Neural cell (in vitro differentiated cells): Measurements from ENCODE around the gene IFT20. TPM values are rescaled to one million over a fixed set of nuclear protein-coding genes. Genes with fewer than 3 reads are reported as not detected.

ENCODE experiments used
- H2AFZ ChIP-seq: fragments of 200-600, 300-800 bp; sonication (generic), shearing (Covaris generic); 2 replicates; pipeline ENCODE4 v1.6.0; 2014; ENCODE audit warnings: low read depth, mild to moderate bottlenecking, antibody characterized with exemption, low read length, moderate library complexity
- H3F3A ChIP-seq: fragments of 200-600 bp; shearing (Covaris generic); 2 replicates; pipeline ENCODE4 v1.6.1; 2016; ENCODE audit warnings: mild to moderate bottlenecking, moderate library complexity, mixed read lengths, antibody characterized with exemption, low read length; ENCODE audit not compliant: insufficient read depth, poor library complexity, severe bottlenecking
- H3K27ac ChIP-seq: fragments of 200-600, 300-800 bp; sonication (generic), shearing (Covaris generic); 2 replicates; pipeline ENCODE4 v1.5.1; 2014; ENCODE audit warnings: mild to moderate bottlenecking, low read length, moderate library complexity
- H3K27me3 ChIP-seq: fragments of 300-800, 200-600 bp; sonication (generic), shearing (Covaris generic); 2 replicates; pipeline ENCODE4 v1.6.0; 2014; ENCODE audit warnings: mild to moderate bottlenecking, low read depth, low read length, moderate library complexity; ENCODE audit not compliant: insufficient read depth
- H3K36me3 ChIP-seq: fragments of 300-800, 200-600 bp; sonication (generic), shearing (Covaris generic); 2 replicates; pipeline ENCODE4 v1.5.1; 2014; ENCODE audit warnings: mild to moderate bottlenecking, antibody characterized with exemption, low read length, moderate library complexity; ENCODE audit not compliant: insufficient read depth
- H3K4me2 ChIP-seq: fragments of 300-800, 200-600 bp; sonication (generic), shearing (Covaris generic); 2 replicates; pipeline ENCODE4 v1.6.0; 2014; ENCODE audit warnings: mild to moderate bottlenecking, low read length
- H3K4me3 ChIP-seq: fragments of 300-800, 200-600 bp; sonication (generic), shearing (Covaris generic); 2 replicates; pipeline ENCODE4 v1.5.1; 2014; ENCODE audit warnings: mild to moderate bottlenecking, low read length, moderate library complexity
- H3K79me2 ChIP-seq: fragments of 200-600 bp; shearing (Covaris generic); replicated peaks from 2 replicates; pipeline ENCODE4 v1.6.0; 2014; ENCODE audit warnings: mild to moderate bottlenecking, low read length, moderate library complexity; ENCODE audit not compliant: insufficient read depth
- H3K9ac ChIP-seq: fragments of 300-800, 200-600 bp; sonication (generic), shearing (Covaris generic); 2 replicates; pipeline ENCODE4 v1.6.1; 2016; ENCODE audit warnings: mild to moderate bottlenecking, low read length, mixed read lengths
- H3K9me2 ChIP-seq: fragments of 200-600 bp; shearing (Covaris generic); 2 replicates; pipeline ENCODE4 v1.6.1; 2016; ENCODE audit warnings: mild to moderate bottlenecking, low read length, mixed read lengths; ENCODE audit not compliant: insufficient read depth
- H3K9me3 ChIP-seq: fragments of 200-600, 300-800 bp; sonication (generic), shearing (Covaris generic); 2 replicates; pipeline ENCODE4 v1.6.1; 2016; ENCODE audit warnings: mild to moderate bottlenecking, mixed run types, low read length, moderate library complexity, mixed read lengths
- H4K20me1 ChIP-seq: fragments of 200-600 bp; shearing (Covaris generic); 2 replicates; pipeline ENCODE4 v1.6.1; 2016; ENCODE audit warnings: mild to moderate bottlenecking, mixed run types; ENCODE audit not compliant: insufficient read depth
- EP300 ChIP-seq: fragments of 450-650 bp; conservative IDR thresholded peaks from 2 replicates; pipeline ENCODE4 v1.6.1; 2014; ENCODE audit warnings: antibody characterized with exemption, mild to moderate bottlenecking, moderate library complexity; ENCODE audit not compliant: poor library complexity, severe bottlenecking
- EZH2 ChIP-seq: fragments of 200-600, 300-800 bp; shearing (Covaris generic), sonication (generic); IDR thresholded peaks from 2 replicates; pipeline ENCODE4 v1.6.1; 2014; ENCODE audit warnings: antibody characterized with exemption, low read length, borderline replicate concordance, mild to moderate bottlenecking; ENCODE audit not compliant: insufficient read depth, poor library complexity, severe bottlenecking
- MXI1 ChIP-seq: fragments of 450-650 bp; conservative IDR thresholded peaks from 2 replicates; pipeline ENCODE4 v1.6.1; 2014; ENCODE audit warnings: antibody characterized with exemption, mild to moderate bottlenecking; ENCODE audit not compliant: poor library complexity, severe bottlenecking
- POLR2AphosphoS5 ChIP-seq: IDR thresholded peaks from 2 replicates; pipeline ENCODE4 v1.6.1; 2012
- RAD21 ChIP-seq: fragments of 450-650 bp; conservative IDR thresholded peaks from 2 replicates; pipeline ENCODE4 v1.6.1; 2014; ENCODE audit warnings: antibody characterized with exemption, mild to moderate bottlenecking, moderate library complexity
- SMC3 ChIP-seq: fragments of 450-650 bp; conservative IDR thresholded peaks from 2 replicates; pipeline ENCODE4 v1.6.1; 2014; ENCODE audit warnings: antibody characterized with exemption, mild to moderate bottlenecking, moderate library complexity; ENCODE audit not compliant: poor library complexity
- TAF1 ChIP-seq: IDR thresholded peaks from 2 replicates; pipeline ENCODE4 v1.6.1; 2012; ENCODE audit warnings: low read depth
- polyA plus RNA-seq: library from polyadenylated mRNA; depleted of rRNA; stranded (reverse); fragments of >200 nt; gene quantifications from 2 replicates; pipeline ENCODE4 v1.2.3, GENCODE V29; 2014
- TF ChIP-seq, protein P1 (sequence below): fragments of 450-650 bp; IDR thresholded peaks from 2 replicates; pipeline ENCODE4 v1.5.1; 2014; ENCODE audit warnings: antibody characterized with exemption, mild to moderate bottlenecking, moderate library complexity; ENCODE audit not compliant: poor library complexity, severe bottlenecking
- TF ChIP-seq, protein P2 (sequence below): IDR thresholded peaks from 2 replicates; pipeline ENCODE4 v1.6.1; 2012; ENCODE audit warnings: borderline replicate concordance

IFT20 gene
- polyA plus RNA-seq, 1 donor from 2014 or later = 213 TPM

DNA sequence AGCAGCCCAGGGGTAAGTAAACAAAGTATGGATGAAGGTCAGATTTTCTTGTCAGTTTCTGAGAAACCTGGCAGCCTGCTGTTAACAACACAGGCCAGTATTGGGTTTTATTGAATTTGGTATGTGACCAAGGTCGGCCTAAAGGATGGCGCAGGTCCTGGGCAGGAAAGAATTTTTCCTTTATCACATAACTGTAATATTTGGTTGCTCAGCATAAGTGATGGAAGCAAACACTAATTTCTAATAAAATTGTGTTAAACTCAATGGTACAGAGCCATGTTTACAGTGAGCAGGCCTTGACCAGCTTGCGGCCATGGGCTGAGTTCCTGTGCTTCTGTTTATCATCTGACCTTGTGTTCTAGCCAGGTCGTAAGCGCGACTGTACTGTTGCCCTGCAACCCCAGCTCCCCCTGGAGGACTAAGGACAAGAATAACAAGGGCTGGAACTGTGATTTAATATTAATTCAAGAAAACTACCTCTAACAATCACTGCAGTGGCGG is 11.5 kb upstream of the IFT20 start:
- Histone ChIP-seq H3K27ac (no peak overlapping the region), H4K20me1 (no peaks in the 10 kb centered on the region), H3K9me3 (no peaks in the 10 kb centered on the region), H3K9ac (no peak overlapping the region), H3K9me2 (no peaks in the 10 kb centered on the region), H3K4me3 (no peak overlapping the region), H3K27me3 (no peaks in the 10 kb centered on the region), H3K36me3 (peaks cover 13% of the 10 kb centered on the region), H3F3A (no peaks in the 10 kb centered on the region), H2AFZ (no peak overlapping the region), H3K79me2 (no peaks in the 10 kb centered on the region), H3K4me2 (no peak overlapping the region)
- no peak for TF ChIP-seq POLR2AphosphoS5
- TF ChIP-seq, protein P1, sequence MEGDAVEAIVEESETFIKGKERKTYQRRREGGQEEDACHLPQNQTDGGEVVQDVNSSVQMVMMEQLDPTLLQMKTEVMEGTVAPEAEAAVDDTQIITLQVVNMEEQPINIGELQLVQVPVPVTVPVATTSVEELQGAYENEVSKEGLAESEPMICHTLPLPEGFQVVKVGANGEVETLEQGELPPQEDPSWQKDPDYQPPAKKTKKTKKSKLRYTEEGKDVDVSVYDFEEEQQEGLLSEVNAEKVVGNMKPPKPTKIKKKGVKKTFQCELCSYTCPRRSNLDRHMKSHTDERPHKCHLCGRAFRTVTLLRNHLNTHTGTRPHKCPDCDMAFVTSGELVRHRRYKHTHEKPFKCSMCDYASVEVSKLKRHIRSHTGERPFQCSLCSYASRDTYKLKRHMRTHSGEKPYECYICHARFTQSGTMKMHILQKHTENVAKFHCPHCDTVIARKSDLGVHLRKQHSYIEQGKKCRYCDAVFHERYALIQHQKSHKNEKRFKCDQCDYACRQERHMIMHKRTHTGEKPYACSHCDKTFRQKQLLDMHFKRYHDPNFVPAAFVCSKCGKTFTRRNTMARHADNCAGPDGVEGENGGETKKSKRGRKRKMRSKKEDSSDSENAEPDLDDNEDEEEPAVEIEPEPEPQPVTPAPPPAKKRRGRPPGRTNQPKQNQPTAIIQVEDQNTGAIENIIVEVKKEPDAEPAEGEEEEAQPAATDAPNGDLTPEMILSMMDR = peak; percentile 21

DNA sequence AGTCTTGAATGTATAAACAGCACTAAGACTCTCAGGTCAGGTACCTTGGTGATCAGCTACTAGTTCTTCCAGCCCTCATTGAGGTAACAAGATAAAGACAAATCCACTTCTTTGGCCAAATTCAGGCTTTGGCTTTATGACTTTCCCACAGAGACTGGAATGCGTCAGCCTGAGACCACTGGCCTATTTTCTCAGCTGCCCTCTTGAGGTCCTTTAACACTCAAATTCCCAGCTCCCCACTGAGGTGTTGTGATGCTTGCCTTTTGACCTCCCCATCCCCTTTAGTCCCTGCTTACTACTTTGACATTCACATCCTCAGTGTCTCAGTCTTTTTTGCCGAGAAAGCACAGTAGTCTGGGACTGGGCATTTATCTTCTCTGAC is 10.9 kb upstream of the IFT20 start:
- Histone ChIP-seq H3K9ac (no peak overlapping the region), H3K27me3 (no peaks in the 10 kb centered on the region), H4K20me1 (no peaks in the 10 kb centered on the region), H3K36me3 (peaks cover 13% of the 10 kb centered on the region), H3K79me2 (no peaks in the 10 kb centered on the region), H2AFZ (no peak overlapping the region), H3K27ac (no peak overlapping the region), H3F3A (no peaks in the 10 kb centered on the region), H3K9me2 (no peaks in the 10 kb centered on the region), H3K9me3 (no peaks in the 10 kb centered on the region), H3K4me2 (no peak overlapping the region), H3K4me3 (no peak overlapping the region)
- TF ChIP-seq MXI1 (no peak), SMC3 (no peak), POLR2AphosphoS5 (no peak), TAF1 (no peak), EZH2 (no peak), RAD21 (no peak), EP300 (no peak)
- TF ChIP-seq, protein P2, sequence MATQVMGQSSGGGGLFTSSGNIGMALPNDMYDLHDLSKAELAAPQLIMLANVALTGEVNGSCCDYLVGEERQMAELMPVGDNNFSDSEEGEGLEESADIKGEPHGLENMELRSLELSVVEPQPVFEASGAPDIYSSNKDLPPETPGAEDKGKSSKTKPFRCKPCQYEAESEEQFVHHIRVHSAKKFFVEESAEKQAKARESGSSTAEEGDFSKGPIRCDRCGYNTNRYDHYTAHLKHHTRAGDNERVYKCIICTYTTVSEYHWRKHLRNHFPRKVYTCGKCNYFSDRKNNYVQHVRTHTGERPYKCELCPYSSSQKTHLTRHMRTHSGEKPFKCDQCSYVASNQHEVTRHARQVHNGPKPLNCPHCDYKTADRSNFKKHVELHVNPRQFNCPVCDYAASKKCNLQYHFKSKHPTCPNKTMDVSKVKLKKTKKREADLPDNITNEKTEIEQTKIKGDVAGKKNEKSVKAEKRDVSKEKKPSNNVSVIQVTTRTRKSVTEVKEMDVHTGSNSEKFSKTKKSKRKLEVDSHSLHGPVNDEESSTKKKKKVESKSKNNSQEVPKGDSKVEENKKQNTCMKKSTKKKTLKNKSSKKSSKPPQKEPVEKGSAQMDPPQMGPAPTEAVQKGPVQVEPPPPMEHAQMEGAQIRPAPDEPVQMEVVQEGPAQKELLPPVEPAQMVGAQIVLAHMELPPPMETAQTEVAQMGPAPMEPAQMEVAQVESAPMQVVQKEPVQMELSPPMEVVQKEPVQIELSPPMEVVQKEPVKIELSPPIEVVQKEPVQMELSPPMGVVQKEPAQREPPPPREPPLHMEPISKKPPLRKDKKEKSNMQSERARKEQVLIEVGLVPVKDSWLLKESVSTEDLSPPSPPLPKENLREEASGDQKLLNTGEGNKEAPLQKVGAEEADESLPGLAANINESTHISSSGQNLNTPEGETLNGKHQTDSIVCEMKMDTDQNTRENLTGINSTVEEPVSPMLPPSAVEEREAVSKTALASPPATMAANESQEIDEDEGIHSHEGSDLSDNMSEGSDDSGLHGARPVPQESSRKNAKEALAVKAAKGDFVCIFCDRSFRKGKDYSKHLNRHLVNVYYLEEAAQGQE = no peak
- TF ChIP-seq, protein P1 = no peak
